Nephron progenitor cell (in vitro differentiated cells): Measurements from ENCODE around the gene SKA3.

Experiments used
- DNase-seq: peaks from one replicate; pipeline ENCODE4 v3.0.0; 2021
- H3K27ac Mint-ChIP-seq: 2 replicates; pipeline ENCODE4 v1.8.0; 2021; ENCODE audit warnings: mild to moderate bottlenecking, moderate library complexity, mixed read lengths
- H3K27me3 Mint-ChIP-seq: 2 replicates; pipeline ENCODE4 v1.8.0; 2021; ENCODE audit warnings: mild to moderate bottlenecking, low read depth, mixed read lengths; ENCODE audit not compliant: poor library complexity
- H3K36me3 Mint-ChIP-seq: 2 replicates; pipeline ENCODE4 v1.8.0; 2021; ENCODE audit warnings: low read depth, mixed read lengths
- H3K4me1 Mint-ChIP-seq: 2 replicates; pipeline ENCODE4 v1.8.0; 2021; ENCODE audit warnings: mixed read lengths
- H3K4me3 Mint-ChIP-seq: 2 replicates; pipeline ENCODE4 v1.8.0; 2021; ENCODE audit warnings: mild to moderate bottlenecking, moderate library complexity, mixed read lengths
- H3K9me3 Mint-ChIP-seq: 2 replicates; pipeline ENCODE4 v1.8.0; 2021; ENCODE audit warnings: mild to moderate bottlenecking, moderate library complexity, mixed read lengths
- CTCF ChIP-seq: fragments of 200-600 bp; sonication (generic); IDR thresholded peaks from 2 replicates; pipeline ENCODE4 v1.5.0; 2021; ENCODE audit warnings: antibody characterized with exemption

Gene SKA3

GRCh38 chr13:21130116-21130515 is 46.2 kb downstream of the SKA3 start:
- H3K4me3 Mint-ChIP-seq = no peak overlapping the region

DNA sequence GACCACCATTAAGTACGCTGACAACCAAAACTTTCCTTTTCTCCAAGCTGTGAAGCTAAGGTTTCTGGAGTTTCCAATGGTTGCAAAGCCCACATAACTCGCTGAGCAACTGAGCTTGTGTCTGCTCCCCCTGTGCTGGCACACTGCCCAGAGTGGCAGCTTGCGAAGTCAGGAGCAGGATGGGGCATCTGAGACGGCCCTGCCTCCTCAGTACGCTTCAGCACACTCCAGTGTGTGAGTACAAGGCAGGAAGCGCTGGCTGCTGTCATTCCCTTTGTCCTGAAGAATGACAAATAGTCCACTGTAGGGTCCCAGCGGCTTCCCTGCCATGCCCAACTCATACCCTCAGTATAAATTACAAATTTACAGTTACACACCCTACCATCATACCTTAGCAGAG is 51.5 kb downstream of the SKA3 start:
- peak; percentile 15 for DNase-seq
- H3K27ac Mint-ChIP-seq = peak overlapping the region; percentile 61
- H3K27me3 Mint-ChIP-seq = peaks cover 5% of the 10 kb centered on the region

More at GRCh38 chr13:21130116-21130515, 46.2 kb downstream of the SKA3 start:
- H3K27ac Mint-ChIP-seq = peak overlapping the region; percentile 11
- no peaks in the 10 kb centered on the region for H3K36me3 Mint-ChIP-seq
- TF ChIP-seq CTCF = no peak
- H3K27me3 Mint-ChIP-seq = peaks cover 14% of the 10 kb centered on the region
- DNase-seq = no peak
- peaks cover 8% of the 10 kb centered on the region for H3K9me3 Mint-ChIP-seq
- H3K4me1 Mint-ChIP-seq = peaks cover 8% of the 10 kb centered on the region

GRCh38 chr13:21123956-21124355 is 52.4 kb downstream of the SKA3 start:
- Mint-ChIP-seq H3K27me3 (peaks cover 5% of the 10 kb centered on the region), H3K27ac (no peak overlapping the region), H3K36me3 (no peaks in the 10 kb centered on the region), H3K4me1 (peaks cover 14% of the 10 kb centered on the region), H3K9me3 (peaks cover 10% of the 10 kb centered on the region), H3K4me3 (no peak overlapping the region)
- no peak for TF ChIP-seq CTCF
- DNase-seq = no peak

More for the DNA sequence above, 51.5 kb downstream of the SKA3 start:
- Mint-ChIP-seq H3K4me3 (no peak overlapping the region), H3K36me3 (no peaks in the 10 kb centered on the region), H3K9me3 (peaks cover 9% of the 10 kb centered on the region), H3K4me1 (peaks cover 14% of the 10 kb centered on the region)
- TF ChIP-seq CTCF = no peak

- TF ChIP-seq CTCF = no peak
- peaks cover 9% of the 10 kb centered on the region for H3K27me3 Mint-ChIP-seq
Measured at GRCh38 chr13:21121616-21122015, 54.7 kb downstream of the SKA3 start.

DNA sequence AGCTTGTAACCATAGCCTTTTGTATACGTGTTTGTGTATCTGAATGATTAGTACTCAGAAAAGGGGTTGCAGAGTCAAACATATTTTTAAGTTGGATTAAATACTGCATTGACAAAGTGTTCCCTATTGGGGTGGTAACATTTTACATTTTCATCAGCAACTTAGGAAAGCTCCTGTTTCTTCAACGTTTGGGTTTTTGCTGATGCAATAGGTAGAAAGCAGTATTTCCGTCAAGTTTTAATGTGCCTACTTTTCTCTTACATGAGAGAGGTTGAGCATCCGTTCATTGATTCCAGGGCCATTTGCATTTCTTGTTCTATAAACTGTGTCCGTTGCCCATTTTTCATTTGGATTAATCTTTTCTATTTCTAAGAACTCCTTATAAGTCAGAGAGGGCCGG is 56.2 kb downstream of the SKA3 start:
- TF ChIP-seq CTCF = no peak

More at GRCh38 chr13:21121616-21122015, 54.7 kb downstream of the SKA3 start:
- no peak for DNase-seq
- no peak overlapping the region for H3K27ac Mint-ChIP-seq
- H3K9me3 Mint-ChIP-seq = peaks cover 10% of the 10 kb centered on the region
- peaks cover 14% of the 10 kb centered on the region for H3K4me1 Mint-ChIP-seq
- H3K4me3 Mint-ChIP-seq = no peak overlapping the region
- no peaks in the 10 kb centered on the region for H3K36me3 Mint-ChIP-seq

GRCh38 chr13:21119526-21119925 is 56.8 kb downstream of the SKA3 start:
- Mint-ChIP-seq H3K36me3 (no peaks in the 10 kb centered on the region), H3K9me3 (peaks cover 4% of the 10 kb centered on the region), H3K4me1 (peaks cover 10% of the 10 kb centered on the region)

More for the DNA sequence above, 56.2 kb downstream of the SKA3 start:
- Mint-ChIP-seq H3K27me3 (peaks cover 16% of the 10 kb centered on the region), H3K36me3 (no peaks in the 10 kb centered on the region), H3K27ac (no peak overlapping the region), H3K4me1 (peaks cover 15% of the 10 kb centered on the region), H3K4me3 (no peak overlapping the region), H3K9me3 (peaks cover 4% of the 10 kb centered on the region)
- DNase-seq = no peak

More at GRCh38 chr13:21119526-21119925, 56.8 kb downstream of the SKA3 start:
- no peak for DNase-seq
- Mint-ChIP-seq H3K27ac (no peak overlapping the region), H3K27me3 (peaks cover 14% of the 10 kb centered on the region), H3K4me3 (no peak overlapping the region)
- no peak for TF ChIP-seq CTCF
